WTC11 (cell line): ENCODE data around the gene CDKN1B. TPM values are rescaled to one million over a fixed set of nuclear protein-coding genes. Genes with fewer than 3 reads are reported as not detected.

Experiments used
- ATAC-seq: fragments of 200-7000 bp; cut with Tn5 transposase; 2 replicates; pipeline ENCODE4 v1.10.0; 2021; ENCODE audit warnings: mild to moderate bottlenecking, moderate library complexity
- CTCF ChIA-PET: fragments of 300-600 bp; sonication (Branson Sonifier 250); formaldehyde crosslinking; loops from one replicate; lab custom pipeline; 2021; ENCODE audit warnings: antibody characterized with exemption; lab: Charles Lee
- POLR2A ChIA-PET: fragments of 350-600 bp; sonication (Branson Sonifier 250); formaldehyde crosslinking; loops from one replicate; lab custom pipeline; 2021; ENCODE audit warnings: antibody characterized with exemption; lab: Charles Lee
- DNase-seq: peaks from one replicate; pipeline ENCODE4 v3.0.0; 2021; ENCODE audit warnings: low spot score
- H3K27ac Mint-ChIP-seq: 2 replicates; pipeline ENCODE4 v1.8.0; 2021; ENCODE audit warnings: mixed read lengths
- H3K27me3 Mint-ChIP-seq: 2 replicates; pipeline ENCODE4 v1.8.0; 2021; ENCODE audit warnings: low read depth, mild to moderate bottlenecking, moderate library complexity, mixed read lengths
- H3K36me3 Mint-ChIP-seq: 2 replicates; pipeline ENCODE4 v1.8.0; 2021; ENCODE audit warnings: mixed read lengths
- H3K4me1 Mint-ChIP-seq: 2 replicates; pipeline ENCODE4 v1.8.0; 2022; ENCODE audit warnings: mixed read lengths
- H3K4me3 Mint-ChIP-seq: 2 replicates; pipeline ENCODE4 v1.8.0; 2021; ENCODE audit warnings: mild to moderate bottlenecking, moderate library complexity, mixed read lengths
- H3K9me3 Mint-ChIP-seq: 2 replicates; pipeline ENCODE4 v1.8.0; 2021; ENCODE audit warnings: mixed read lengths
- CBFB ChIP-seq: sonication (generic); formaldehyde crosslinking; IDR thresholded peaks from 2 replicates; pipeline ENCODE4 v1.8.1; 2022; ENCODE audit warnings: mild to moderate bottlenecking, low read depth, missing genetic modification reagents
- FOXJ3 ChIP-seq: sonication (generic); formaldehyde crosslinking; IDR thresholded peaks from 2 replicates; pipeline ENCODE4 v1.9.0; 2021; ENCODE audit warnings: missing genetic modification reagents, mild to moderate bottlenecking, borderline replicate concordance
- GTF2I ChIP-seq: fragments of 250-450 bp; sonication (Bioruptor Pico); conservative IDR thresholded peaks from 2 replicates; pipeline ENCODE4 v1.4.0; 2021; ENCODE audit warnings: mild to moderate bottlenecking
- MXD4 ChIP-seq: fragments of 250-450 bp; sonication (Bioruptor Pico); IDR thresholded peaks from 2 replicates; pipeline ENCODE4 v1.8.0; 2021; ENCODE audit warnings: mild to moderate bottlenecking, moderate library complexity, borderline replicate concordance
- NFYB ChIP-seq: sonication (generic); formaldehyde crosslinking; conservative IDR thresholded peaks from 2 replicates; pipeline ENCODE4 v1.8.0; 2022; ENCODE audit warnings: low read depth, missing genetic modification reagents
- NR2C2 ChIP-seq: sonication (generic); formaldehyde crosslinking; IDR thresholded peaks from 2 replicates; pipeline ENCODE4 v1.8.0; 2022; ENCODE audit warnings: mild to moderate bottlenecking, missing genetic modification reagents
- OVOL2 ChIP-seq: fragments of 250-450 bp; sonication (Bioruptor Pico); IDR thresholded peaks from 2 replicates; pipeline ENCODE4 v1.9.0; 2021; ENCODE audit warnings: mild to moderate bottlenecking, borderline replicate concordance
- TEAD1 ChIP-seq: sonication (generic); formaldehyde crosslinking; IDR thresholded peaks from 2 replicates; pipeline ENCODE4 v1.8.0; 2022; ENCODE audit warnings: mild to moderate bottlenecking, missing genetic modification reagents
- TEAD4 ChIP-seq: sonication (generic); formaldehyde crosslinking; IDR thresholded peaks from 2 replicates; pipeline ENCODE4 v1.8.0; 2022; ENCODE audit warnings: mild to moderate bottlenecking, missing genetic modification reagents
- TP53 ChIP-seq: sonication (generic); formaldehyde crosslinking; IDR thresholded peaks from 2 replicates; pipeline ENCODE4 v1.8.1; 2023; ENCODE audit warnings: mild to moderate bottlenecking, missing genetic modification reagents
- ZNF138 ChIP-seq: sonication (generic); formaldehyde crosslinking; conservative IDR thresholded peaks from 2 replicates; pipeline ENCODE4 v1.8.1; 2022; ENCODE audit warnings: mild to moderate bottlenecking, moderate library complexity, missing genetic modification reagents
- total RNA-seq: library from RNA; stranded (reverse); gene quantifications from 3 replicates; pipeline ENCODE4 v1.2.3, GENCODE V29; 2021
- TF ChIP-seq, protein P1 (sequence below): sonication (generic); formaldehyde crosslinking; conservative IDR thresholded peaks from 2 replicates; pipeline ENCODE4 v1.8.1; 2023; ENCODE audit warnings: mild to moderate bottlenecking, low read depth, missing genetic modification reagents, moderate library complexity
- TF ChIP-seq, protein P2 (sequence below): fragments of 200-600 bp; IDR thresholded peaks from 2 replicates; pipeline ENCODE4 v1.8.0; 2022; ENCODE audit warnings: antibody characterized with exemption
- TF ChIP-seq, protein P3 (sequence below): fragments of 250-450 bp; sonication (Bioruptor Pico); IDR thresholded peaks from 2 replicates; pipeline ENCODE4 v1.9.0; 2021; ENCODE audit warnings: mild to moderate bottlenecking
- TF ChIP-seq, protein P4 (sequence below): sonication (generic); formaldehyde crosslinking; IDR thresholded peaks from 2 replicates; pipeline ENCODE4 v1.8.1; 2023; ENCODE audit warnings: mild to moderate bottlenecking, missing genetic modification reagents
- TF ChIP-seq, protein P5 (sequence below): fragments of 250-450 bp; sonication (Bioruptor Pico); IDR thresholded peaks from 2 replicates; pipeline ENCODE4 v1.9.0; 2021; ENCODE audit warnings: mild to moderate bottlenecking
- TF ChIP-seq, protein P6 (sequence below): sonication (generic); formaldehyde crosslinking; IDR thresholded peaks from 2 replicates; pipeline ENCODE4 v1.8.0; 2022; ENCODE audit warnings: mild to moderate bottlenecking, missing genetic modification reagents

The CDKN1B gene
- total RNA-seq, 1 experiment from 2014 or later, result 34.2 TPM

GRCh38 chr12:12721814-12722434, 4.8 kb downstream of the CDKN1B start:
- no peak overlapping the region for H3K4me3 Mint-ChIP-seq
- no peak for DNase-seq
- H3K27me3 Mint-ChIP-seq, result peaks cover 19% of the 10 kb centered on the region

GRCh38 chr12:12722435-12723148, 5.4 kb downstream of the CDKN1B start:
- peak overlapping the region; percentile 79 for H3K4me3 Mint-ChIP-seq
- TF ChIP-seq NR2C2 (no peak), GTF2I (CRISPR knock-in tag) (no peak), NFYB (CRISPR knock-in tag) (no peak), TEAD1 (CRISPR knock-in tag) (no peak), FOXJ3 (CRISPR knock-in tag) (no peak), OVOL2 (no peak), TEAD4 (CRISPR knock-in tag) (no peak), CBFB (CRISPR knock-in tag) (no peak), ZNF138 (CRISPR knock-in tag) (no peak), MXD4 (CRISPR knock-in tag) (no peak)
- TF ChIP-seq, protein P1, sequence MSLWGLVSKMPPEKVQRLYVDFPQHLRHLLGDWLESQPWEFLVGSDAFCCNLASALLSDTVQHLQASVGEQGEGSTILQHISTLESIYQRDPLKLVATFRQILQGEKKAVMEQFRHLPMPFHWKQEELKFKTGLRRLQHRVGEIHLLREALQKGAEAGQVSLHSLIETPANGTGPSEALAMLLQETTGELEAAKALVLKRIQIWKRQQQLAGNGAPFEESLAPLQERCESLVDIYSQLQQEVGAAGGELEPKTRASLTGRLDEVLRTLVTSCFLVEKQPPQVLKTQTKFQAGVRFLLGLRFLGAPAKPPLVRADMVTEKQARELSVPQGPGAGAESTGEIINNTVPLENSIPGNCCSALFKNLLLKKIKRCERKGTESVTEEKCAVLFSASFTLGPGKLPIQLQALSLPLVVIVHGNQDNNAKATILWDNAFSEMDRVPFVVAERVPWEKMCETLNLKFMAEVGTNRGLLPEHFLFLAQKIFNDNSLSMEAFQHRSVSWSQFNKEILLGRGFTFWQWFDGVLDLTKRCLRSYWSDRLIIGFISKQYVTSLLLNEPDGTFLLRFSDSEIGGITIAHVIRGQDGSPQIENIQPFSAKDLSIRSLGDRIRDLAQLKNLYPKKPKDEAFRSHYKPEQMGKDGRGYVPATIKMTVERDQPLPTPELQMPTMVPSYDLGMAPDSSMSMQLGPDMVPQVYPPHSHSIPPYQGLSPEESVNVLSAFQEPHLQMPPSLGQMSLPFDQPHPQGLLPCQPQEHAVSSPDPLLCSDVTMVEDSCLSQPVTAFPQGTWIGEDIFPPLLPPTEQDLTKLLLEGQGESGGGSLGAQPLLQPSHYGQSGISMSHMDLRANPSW (CRISPR knock-in tag), result no peak
- TF ChIP-seq, protein P2, sequence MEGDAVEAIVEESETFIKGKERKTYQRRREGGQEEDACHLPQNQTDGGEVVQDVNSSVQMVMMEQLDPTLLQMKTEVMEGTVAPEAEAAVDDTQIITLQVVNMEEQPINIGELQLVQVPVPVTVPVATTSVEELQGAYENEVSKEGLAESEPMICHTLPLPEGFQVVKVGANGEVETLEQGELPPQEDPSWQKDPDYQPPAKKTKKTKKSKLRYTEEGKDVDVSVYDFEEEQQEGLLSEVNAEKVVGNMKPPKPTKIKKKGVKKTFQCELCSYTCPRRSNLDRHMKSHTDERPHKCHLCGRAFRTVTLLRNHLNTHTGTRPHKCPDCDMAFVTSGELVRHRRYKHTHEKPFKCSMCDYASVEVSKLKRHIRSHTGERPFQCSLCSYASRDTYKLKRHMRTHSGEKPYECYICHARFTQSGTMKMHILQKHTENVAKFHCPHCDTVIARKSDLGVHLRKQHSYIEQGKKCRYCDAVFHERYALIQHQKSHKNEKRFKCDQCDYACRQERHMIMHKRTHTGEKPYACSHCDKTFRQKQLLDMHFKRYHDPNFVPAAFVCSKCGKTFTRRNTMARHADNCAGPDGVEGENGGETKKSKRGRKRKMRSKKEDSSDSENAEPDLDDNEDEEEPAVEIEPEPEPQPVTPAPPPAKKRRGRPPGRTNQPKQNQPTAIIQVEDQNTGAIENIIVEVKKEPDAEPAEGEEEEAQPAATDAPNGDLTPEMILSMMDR, result no peak
- TF ChIP-seq, protein P3, sequence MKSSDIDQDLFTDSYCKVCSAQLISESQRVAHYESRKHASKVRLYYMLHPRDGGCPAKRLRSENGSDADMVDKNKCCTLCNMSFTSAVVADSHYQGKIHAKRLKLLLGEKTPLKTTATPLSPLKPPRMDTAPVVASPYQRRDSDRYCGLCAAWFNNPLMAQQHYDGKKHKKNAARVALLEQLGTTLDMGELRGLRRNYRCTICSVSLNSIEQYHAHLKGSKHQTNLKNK (CRISPR knock-in tag), result no peak
- TF ChIP-seq, protein P4, sequence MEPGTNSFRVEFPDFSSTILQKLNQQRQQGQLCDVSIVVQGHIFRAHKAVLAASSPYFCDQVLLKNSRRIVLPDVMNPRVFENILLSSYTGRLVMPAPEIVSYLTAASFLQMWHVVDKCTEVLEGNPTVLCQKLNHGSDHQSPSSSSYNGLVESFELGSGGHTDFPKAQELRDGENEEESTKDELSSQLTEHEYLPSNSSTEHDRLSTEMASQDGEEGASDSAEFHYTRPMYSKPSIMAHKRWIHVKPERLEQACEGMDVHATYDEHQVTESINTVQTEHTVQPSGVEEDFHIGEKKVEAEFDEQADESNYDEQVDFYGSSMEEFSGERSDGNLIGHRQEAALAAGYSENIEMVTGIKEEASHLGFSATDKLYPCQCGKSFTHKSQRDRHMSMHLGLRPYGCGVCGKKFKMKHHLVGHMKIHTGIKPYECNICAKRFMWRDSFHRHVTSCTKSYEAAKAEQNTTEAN (CRISPR knock-in tag), result no peak
- TF ChIP-seq, protein P5, sequence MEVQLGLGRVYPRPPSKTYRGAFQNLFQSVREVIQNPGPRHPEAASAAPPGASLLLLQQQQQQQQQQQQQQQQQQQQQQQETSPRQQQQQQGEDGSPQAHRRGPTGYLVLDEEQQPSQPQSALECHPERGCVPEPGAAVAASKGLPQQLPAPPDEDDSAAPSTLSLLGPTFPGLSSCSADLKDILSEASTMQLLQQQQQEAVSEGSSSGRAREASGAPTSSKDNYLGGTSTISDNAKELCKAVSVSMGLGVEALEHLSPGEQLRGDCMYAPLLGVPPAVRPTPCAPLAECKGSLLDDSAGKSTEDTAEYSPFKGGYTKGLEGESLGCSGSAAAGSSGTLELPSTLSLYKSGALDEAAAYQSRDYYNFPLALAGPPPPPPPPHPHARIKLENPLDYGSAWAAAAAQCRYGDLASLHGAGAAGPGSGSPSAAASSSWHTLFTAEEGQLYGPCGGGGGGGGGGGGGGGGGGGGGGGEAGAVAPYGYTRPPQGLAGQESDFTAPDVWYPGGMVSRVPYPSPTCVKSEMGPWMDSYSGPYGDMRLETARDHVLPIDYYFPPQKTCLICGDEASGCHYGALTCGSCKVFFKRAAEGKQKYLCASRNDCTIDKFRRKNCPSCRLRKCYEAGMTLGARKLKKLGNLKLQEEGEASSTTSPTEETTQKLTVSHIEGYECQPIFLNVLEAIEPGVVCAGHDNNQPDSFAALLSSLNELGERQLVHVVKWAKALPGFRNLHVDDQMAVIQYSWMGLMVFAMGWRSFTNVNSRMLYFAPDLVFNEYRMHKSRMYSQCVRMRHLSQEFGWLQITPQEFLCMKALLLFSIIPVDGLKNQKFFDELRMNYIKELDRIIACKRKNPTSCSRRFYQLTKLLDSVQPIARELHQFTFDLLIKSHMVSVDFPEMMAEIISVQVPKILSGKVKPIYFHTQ (CRISPR knock-in tag), result no peak
- TF ChIP-seq, protein P6, sequence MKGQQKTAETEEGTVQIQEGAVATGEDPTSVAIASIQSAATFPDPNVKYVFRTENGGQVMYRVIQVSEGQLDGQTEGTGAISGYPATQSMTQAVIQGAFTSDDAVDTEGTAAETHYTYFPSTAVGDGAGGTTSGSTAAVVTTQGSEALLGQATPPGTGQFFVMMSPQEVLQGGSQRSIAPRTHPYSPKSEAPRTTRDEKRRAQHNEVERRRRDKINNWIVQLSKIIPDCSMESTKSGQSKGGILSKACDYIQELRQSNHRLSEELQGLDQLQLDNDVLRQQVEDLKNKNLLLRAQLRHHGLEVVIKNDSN (CRISPR knock-in tag), result no peak
- DNase-seq, result no peak
- ATAC-seq, result no peak
- peaks cover 19% of the 10 kb centered on the region for H3K27me3 Mint-ChIP-seq
- POLR2A ChIA-PET, result interaction anchor here (0.6 kb wide), 1 partner anchor 82 kb away, joined by 4 read pairs; no protein-coding TSS in a partner anchor
- H3K9me3 Mint-ChIP-seq, result no peaks in the 10 kb centered on the region
- CTCF ChIA-PET, result interaction anchor here (1.4 to 1.7 kb wide), 2 partner anchors 15 kb away, joined by 4 to 9 read pairs; no protein-coding TSS in a partner anchor
- H3K27ac Mint-ChIP-seq, result no peak overlapping the region
- peaks cover 45% of the 10 kb centered on the region for H3K4me1 Mint-ChIP-seq
- H3K36me3 Mint-ChIP-seq, result peaks cover 38% of the 10 kb centered on the region

More at GRCh38 chr12:12721814-12722434, 4.8 kb downstream of the CDKN1B start:
- Mint-ChIP-seq H3K9me3 (no peaks in the 10 kb centered on the region), H3K27ac (no peak overlapping the region), H3K36me3 (peaks cover 38% of the 10 kb centered on the region), H3K4me1 (peaks cover 44% of the 10 kb centered on the region)
- POLR2A ChIA-PET, result no interaction called here
- no peak for TF ChIP-seq TP53 (CRISPR knock-in tag)
- ATAC-seq, result no peak
- CTCF ChIA-PET, result interaction anchor here (1.4 kb wide), 1 partner anchor 15 kb away, joined by 4 read pairs; no protein-coding TSS in a partner anchor
